ENCODE measurements around the gene NANP. TPM values are rescaled to one million over a fixed set of nuclear protein-coding genes. Genes with fewer than 3 reads are reported as not detected.

The NANP gene
- total RNA-seq, 1 experiment from 2014 or later = 15.9 TPM

DNA sequence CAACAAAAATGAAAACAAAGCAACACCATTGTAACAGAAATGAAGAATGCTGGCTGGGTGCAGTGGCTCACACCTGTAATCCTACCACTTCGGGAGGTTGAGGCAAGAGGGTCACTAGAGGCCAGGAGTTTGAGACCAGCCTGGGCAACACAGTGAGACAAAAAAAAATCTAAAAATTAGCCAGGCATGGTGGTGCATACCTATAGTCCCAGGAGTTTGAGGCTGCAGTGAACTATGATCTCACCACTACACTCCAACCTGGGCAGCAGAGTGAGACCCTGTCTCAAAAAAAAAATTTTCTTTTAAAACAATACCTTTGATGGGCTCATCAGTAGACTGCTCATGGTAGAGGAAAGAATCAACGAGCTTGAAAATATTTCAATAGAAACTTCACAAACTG is 57.0 kb downstream of the NANP start:
- no peak for TF ChIP-seq EZH2 (IDR thresholded peaks at IDR 0.05; ENCODE audit: borderline replicate concordance, low read depth, low read length, poor library complexity, severe bottlenecking)
- TF ChIP-seq, protein P1, sequence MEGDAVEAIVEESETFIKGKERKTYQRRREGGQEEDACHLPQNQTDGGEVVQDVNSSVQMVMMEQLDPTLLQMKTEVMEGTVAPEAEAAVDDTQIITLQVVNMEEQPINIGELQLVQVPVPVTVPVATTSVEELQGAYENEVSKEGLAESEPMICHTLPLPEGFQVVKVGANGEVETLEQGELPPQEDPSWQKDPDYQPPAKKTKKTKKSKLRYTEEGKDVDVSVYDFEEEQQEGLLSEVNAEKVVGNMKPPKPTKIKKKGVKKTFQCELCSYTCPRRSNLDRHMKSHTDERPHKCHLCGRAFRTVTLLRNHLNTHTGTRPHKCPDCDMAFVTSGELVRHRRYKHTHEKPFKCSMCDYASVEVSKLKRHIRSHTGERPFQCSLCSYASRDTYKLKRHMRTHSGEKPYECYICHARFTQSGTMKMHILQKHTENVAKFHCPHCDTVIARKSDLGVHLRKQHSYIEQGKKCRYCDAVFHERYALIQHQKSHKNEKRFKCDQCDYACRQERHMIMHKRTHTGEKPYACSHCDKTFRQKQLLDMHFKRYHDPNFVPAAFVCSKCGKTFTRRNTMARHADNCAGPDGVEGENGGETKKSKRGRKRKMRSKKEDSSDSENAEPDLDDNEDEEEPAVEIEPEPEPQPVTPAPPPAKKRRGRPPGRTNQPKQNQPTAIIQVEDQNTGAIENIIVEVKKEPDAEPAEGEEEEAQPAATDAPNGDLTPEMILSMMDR (conservative IDR thresholded peaks at IDR 0.05; ENCODE audit: low read depth, low read length) = no peak
- peaks cover 7% of the 10 kb centered on the region for H3K36me3 ChIP-seq (ENCODE audit: insufficient read depth, low read length, poor library complexity, severe bottlenecking)
- CTCF ChIA-PET = no interaction called here
- H3K4me3 ChIP-seq (ENCODE audit: low read depth, low read length, poor library complexity, severe bottlenecking) = no peak overlapping the region
- H3K4me1 ChIP-seq (ENCODE audit: insufficient read depth, low read length, poor library complexity, severe bottlenecking) = no peaks in the 10 kb centered on the region
- H3K27me3 ChIP-seq (replicated peaks; ENCODE audit: insufficient read depth, low read depth, low read length, poor library complexity) = no peaks in the 10 kb centered on the region
- no peak for DNase-seq (ENCODE audit: low spot score)
- POLR2A ChIA-PET (ENCODE audit: low non-redundant PET) = no interaction called here
- no TSS peak for BruUV-seq (replicated peaks)
- no peak overlapping the region for H3K27ac ChIP-seq (ENCODE audit: low read depth, low read length, poor library complexity, severe bottlenecking)
- intact Hi-C loops (cut with micrococcal nuclease; ENCODE audit: unreplicated experiment) = no loop called here
- H3K9me3 ChIP-seq (ENCODE audit: low read depth, low read length, poor library complexity, severe bottlenecking) = no peaks in the 10 kb centered on the region

DNA sequence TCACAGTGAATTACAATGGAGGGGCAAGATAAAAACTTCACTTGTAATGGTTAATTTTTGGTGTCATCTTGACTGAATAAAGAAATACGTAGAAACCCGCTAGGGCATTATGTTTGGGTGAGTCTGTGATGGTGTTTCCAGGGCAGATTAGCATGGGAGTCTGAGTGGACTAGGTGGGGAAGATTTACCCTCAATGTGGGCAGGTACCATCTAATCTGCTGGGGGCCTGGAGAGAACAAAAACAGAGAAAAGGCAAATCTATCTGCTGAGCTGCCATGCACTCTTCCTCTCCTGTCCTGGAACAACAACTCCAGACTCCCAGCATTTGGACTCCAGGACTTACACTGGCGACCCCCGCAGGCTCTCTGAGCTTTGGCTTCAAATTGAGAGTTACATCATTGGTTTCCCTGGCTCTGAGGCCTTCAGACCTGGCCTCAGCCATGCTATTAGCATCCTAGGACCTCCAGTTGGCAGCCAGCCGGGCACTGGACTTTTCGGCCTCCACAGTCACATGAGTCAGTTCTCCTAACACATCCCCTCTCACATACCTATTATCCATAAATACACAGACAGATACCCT is 58.1 kb downstream of the NANP start:
- Histone ChIP-seq H3K9me3 (ENCODE audit: low read depth, low read length, poor library complexity, severe bottlenecking) (no peaks in the 10 kb centered on the region), H3K27ac (ENCODE audit: low read depth, low read length, poor library complexity, severe bottlenecking) (peak overlapping the region; percentile 13), H3K36me3 (ENCODE audit: insufficient read depth, low read length, poor library complexity, severe bottlenecking) (peaks cover 7% of the 10 kb centered on the region), H3K4me1 (ENCODE audit: insufficient read depth, low read length, poor library complexity, severe bottlenecking) (no peaks in the 10 kb centered on the region), H3K4me3 (ENCODE audit: low read depth, low read length, poor library complexity, severe bottlenecking) (no peak overlapping the region), H3K27me3 (replicated peaks; ENCODE audit: insufficient read depth, low read depth, low read length, poor library complexity) (no peaks in the 10 kb centered on the region)
- ChIA-PET CTCF (no interaction called here), POLR2A (ENCODE audit: low non-redundant PET) (interaction anchor here (0.7 kb wide), 1 partner anchor 223 kb away, joined by 3 read pairs; no protein-coding TSS in a partner anchor)
- BruUV-seq (replicated peaks) = TSS peak; percentile 11
- no peak for DNase-seq (ENCODE audit: low spot score)
- TF ChIP-seq, protein P1 (conservative IDR thresholded peaks at IDR 0.05; ENCODE audit: low read depth, low read length) = no peak
- TF ChIP-seq EZH2 (IDR thresholded peaks at IDR 0.05; ENCODE audit: borderline replicate concordance, low read depth, low read length, poor library complexity, severe bottlenecking) = no peak
- intact Hi-C loops (cut with micrococcal nuclease; ENCODE audit: unreplicated experiment) = no loop called here

DNA sequence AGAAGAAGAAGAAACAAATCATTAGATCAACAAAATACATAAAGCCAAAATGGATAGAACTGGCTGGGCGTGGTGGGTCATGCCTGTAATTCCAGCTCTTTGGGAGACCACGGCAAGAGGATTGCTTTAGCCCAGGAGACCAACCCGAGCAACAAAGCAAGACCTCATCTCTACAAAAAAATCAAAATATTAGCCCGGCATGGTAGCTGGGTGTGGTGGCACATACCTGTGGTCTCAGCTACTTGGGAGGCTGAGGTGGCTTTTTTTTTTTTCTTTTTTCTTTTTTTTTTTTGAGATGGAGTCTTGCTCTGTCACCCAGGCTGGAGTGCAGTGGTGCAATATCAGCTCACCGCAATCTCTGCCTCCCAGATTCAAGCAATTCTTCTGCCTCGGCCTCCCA is 59.9 kb downstream of the NANP start:
- no peak overlapping the region for H3K27ac ChIP-seq (ENCODE audit: low read depth, low read length, poor library complexity, severe bottlenecking)

More for the DNA sequence above, 59.9 kb downstream of the NANP start:
- H3K36me3 ChIP-seq (ENCODE audit: insufficient read depth, low read length, poor library complexity, severe bottlenecking) = peaks cover 3% of the 10 kb centered on the region
- no peak for DNase-seq (ENCODE audit: low spot score)
- no peaks in the 10 kb centered on the region for H3K9me3 ChIP-seq (ENCODE audit: low read depth, low read length, poor library complexity, severe bottlenecking)
- ChIA-PET CTCF (no interaction called here), POLR2A (ENCODE audit: low non-redundant PET) (no interaction called here)
- H3K27me3 ChIP-seq (replicated peaks; ENCODE audit: insufficient read depth, low read depth, low read length, poor library complexity) = no peaks in the 10 kb centered on the region
- intact Hi-C loops (cut with micrococcal nuclease; ENCODE audit: unreplicated experiment) = no loop called here
- TF ChIP-seq EZH2 (IDR thresholded peaks at IDR 0.05; ENCODE audit: borderline replicate concordance, low read depth, low read length, poor library complexity, severe bottlenecking) = no peak
- TF ChIP-seq, protein P1 (conservative IDR thresholded peaks at IDR 0.05; ENCODE audit: low read depth, low read length) = no peak
- no peak overlapping the region for H3K4me3 ChIP-seq (ENCODE audit: low read depth, low read length, poor library complexity, severe bottlenecking)
- no peaks in the 10 kb centered on the region for H3K4me1 ChIP-seq (ENCODE audit: insufficient read depth, low read length, poor library complexity, severe bottlenecking)
- no TSS peak for BruUV-seq (replicated peaks)

Data from A673 (cell line).